Measurements from ENCODE around the gene DIAPH2.

DNA sequence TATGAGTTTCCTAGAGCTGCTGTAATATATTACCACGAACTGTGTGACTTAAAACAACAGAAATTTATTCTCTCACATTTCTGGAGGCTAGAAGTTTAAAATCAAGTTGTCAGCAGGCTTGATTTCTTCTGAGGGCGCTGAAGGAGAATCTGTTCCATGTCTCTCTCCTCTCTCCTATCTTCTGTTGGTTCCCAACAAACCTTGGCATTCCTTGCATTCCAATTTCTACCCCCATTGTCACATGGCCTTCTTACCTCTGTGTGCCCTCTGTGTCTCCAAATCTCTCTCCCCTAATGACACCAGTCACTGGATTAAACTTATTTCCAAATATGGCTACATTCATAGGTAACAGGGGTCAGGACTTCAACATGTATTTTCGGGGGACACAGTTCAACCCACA lies 871.7 kb downstream of the DIAPH2 start:
- TF ChIP-seq, protein P1, sequence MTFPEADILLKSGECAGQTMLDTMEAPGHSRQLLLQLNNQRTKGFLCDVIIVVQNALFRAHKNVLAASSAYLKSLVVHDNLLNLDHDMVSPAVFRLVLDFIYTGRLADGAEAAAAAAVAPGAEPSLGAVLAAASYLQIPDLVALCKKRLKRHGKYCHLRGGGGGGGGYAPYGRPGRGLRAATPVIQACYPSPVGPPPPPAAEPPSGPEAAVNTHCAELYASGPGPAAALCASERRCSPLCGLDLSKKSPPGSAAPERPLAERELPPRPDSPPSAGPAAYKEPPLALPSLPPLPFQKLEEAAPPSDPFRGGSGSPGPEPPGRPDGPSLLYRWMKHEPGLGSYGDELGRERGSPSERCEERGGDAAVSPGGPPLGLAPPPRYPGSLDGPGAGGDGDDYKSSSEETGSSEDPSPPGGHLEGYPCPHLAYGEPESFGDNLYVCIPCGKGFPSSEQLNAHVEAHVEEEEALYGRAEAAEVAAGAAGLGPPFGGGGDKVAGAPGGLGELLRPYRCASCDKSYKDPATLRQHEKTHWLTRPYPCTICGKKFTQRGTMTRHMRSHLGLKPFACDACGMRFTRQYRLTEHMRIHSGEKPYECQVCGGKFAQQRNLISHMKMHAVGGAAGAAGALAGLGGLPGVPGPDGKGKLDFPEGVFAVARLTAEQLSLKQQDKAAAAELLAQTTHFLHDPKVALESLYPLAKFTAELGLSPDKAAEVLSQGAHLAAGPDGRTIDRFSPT (tag by site-specific recombination; IDR thresholded peaks at IDR 0.05) = no peak
- TF ChIP-seq, protein P2, sequence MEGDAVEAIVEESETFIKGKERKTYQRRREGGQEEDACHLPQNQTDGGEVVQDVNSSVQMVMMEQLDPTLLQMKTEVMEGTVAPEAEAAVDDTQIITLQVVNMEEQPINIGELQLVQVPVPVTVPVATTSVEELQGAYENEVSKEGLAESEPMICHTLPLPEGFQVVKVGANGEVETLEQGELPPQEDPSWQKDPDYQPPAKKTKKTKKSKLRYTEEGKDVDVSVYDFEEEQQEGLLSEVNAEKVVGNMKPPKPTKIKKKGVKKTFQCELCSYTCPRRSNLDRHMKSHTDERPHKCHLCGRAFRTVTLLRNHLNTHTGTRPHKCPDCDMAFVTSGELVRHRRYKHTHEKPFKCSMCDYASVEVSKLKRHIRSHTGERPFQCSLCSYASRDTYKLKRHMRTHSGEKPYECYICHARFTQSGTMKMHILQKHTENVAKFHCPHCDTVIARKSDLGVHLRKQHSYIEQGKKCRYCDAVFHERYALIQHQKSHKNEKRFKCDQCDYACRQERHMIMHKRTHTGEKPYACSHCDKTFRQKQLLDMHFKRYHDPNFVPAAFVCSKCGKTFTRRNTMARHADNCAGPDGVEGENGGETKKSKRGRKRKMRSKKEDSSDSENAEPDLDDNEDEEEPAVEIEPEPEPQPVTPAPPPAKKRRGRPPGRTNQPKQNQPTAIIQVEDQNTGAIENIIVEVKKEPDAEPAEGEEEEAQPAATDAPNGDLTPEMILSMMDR (tag by site-specific recombination; IDR thresholded peaks at IDR 0.05) = no peak
- TF ChIP-seq REST (tag by site-specific recombination; IDR thresholded peaks at IDR 0.05) = no peak
- TF ChIP-seq YY1 (tag by site-specific recombination; IDR thresholded peaks at IDR 0.05) = no peak
- TF ChIP-seq ZNF169 (tag by site-specific recombination; IDR thresholded peaks at IDR 0.05) = no peak
- TF ChIP-seq ZNF777 (tag by site-specific recombination; IDR thresholded peaks at IDR 0.05; ENCODE audit: borderline replicate concordance) = no peak
- no peak for TF ChIP-seq ZBTB17 (tag by site-specific recombination; IDR thresholded peaks at IDR 0.05)
- TF ChIP-seq ZNF221 (tag by site-specific recombination; IDR thresholded peaks at IDR 0.05; ENCODE audit: borderline replicate concordance) = no peak
- no peak for TF ChIP-seq ZSCAN18 (tag by site-specific recombination; IDR thresholded peaks at IDR 0.05)

All from HEK293 (cell line).